HG03571 (cell line): ENCODE results near the gene SMPD2.

Experiments used
- ATAC-seq: cut with Tn5 transposase; IDR thresholded peaks from one replicate; pipeline ENCODE4 v1.9.1; 2021; ENCODE audit not compliant: unreplicated experiment

SMPD2 gene

DNA sequence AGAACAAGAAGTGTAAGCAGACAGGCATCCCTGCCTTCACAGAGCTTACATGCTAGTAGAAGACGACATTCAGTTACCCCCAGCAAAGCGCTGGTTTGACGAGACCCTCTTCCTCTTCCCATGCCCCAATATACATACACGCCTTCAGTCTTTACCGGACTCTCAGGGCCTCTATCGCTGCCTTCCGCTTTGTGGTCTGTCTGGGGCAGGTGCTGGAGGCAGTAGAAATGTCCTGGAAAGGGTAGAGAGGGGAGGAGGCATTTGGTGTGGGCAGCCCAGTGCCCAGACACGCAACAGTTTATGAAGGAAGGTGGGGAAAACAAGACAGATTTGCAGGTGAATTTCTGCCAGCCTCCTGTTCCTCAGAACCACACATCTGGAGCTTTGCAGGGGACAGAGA lies 6.0 kb downstream of the SMPD2 start:
- ATAC-seq, result no peak

DNA sequence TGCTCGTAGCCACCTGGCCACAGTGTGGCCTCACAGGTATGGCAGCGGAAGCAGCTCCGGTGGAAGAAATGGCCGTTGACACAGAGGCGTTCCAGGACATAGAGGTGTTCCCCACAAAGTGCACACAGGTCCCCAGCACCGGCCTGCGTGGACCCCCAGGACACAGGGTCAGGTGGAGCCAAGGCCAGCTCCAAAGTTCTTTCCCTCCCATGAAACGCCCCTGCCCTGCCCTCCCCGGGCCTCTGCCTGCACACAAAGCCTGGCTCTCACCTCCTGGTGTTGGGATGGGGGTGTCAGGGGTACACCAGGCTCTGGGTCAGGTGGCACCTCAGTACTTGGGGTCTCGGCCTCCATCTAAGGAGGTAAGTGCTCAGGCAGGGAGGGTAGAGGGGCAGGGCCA lies 6.6 kb downstream of the SMPD2 start:
- no peak for ATAC-seq

DNA sequence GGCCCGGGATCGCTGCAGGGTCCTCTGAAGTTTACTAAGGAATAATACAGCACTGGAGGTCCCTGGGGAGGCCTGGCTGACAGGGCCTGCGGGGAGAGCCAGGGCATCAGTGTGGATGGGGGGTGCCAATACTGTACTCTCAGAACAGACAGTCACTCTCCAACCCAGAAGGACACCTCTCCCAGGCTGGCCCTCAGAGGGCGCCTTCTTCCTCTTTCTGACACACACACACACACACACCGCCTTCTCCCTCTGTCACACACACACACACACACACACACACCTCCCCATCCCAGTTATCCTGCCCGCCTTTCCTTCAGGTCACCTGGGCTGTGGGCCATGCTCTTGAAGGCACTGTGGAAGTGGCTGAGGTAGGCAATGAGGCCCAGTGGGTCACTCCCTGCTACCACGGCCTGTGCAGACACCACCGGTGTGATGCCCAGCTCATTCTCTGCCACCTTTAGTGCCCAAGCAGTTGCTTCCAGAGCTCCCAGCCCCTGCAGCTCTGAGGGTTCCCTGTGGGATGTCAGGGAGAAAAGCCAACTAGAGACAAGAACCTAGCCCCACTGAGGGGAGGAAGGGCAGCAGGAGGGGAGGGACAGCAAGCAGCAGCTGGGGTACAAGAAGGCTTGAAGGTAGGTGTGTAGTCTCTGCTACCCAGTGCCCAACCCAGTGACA lies 7.5 kb downstream of the SMPD2 start:
- no peak for ATAC-seq

DNA sequence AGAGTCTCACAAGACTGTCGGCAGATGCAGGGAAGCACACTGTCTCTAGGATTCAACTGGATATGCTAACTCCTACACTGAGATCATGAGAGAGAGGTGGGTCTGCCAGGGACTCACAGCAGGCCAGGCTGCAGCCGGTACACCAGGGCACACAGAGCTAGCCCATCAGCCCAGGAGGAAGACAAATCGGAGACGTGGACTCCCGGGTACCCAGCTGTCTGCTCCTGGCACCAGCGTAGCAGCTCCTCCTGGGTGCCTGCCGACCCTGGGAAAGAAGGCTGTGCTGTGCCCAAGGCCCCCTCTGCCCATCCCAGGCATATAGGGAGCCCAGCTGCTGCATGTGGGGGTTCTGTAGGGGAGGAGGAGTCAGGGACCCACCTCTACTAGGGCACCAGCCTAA lies 8.1 kb downstream of the SMPD2 start:
- ATAC-seq, result no peak

DNA sequence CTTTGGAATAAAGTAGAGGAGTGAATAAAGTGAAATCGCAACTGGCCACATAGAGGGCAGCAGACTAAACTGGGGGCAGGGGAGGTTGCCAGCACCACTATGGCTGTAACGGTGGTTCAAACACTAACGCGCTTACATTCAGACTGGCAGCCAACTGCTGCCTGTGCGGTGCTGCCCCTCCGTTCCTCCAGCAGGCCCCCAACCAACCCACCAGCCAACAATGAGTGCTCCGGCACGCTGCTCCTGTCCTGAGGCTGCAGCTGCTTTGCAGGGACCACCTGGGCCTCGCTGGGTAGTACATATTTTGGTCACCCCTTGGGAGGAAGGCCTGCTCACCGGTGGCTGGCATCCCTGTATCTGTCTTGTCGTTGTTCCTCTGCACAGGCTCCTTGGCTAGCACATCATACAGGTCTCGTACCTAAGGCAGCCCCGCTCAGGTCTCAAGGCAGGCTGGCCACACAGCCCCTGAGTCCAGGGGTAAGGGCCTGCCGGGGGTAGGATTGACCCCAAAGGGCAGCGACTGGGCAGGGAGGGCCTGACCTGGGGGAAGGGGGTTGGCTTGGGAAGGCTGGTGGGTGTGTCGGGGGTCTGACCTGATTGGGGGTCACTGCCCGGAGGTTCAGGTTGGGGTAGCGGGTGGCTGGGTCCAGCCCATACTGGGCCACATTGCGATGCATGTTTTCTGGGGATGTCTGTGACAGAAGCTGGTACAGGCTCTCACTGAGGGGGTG lies 8.7 kb downstream of the SMPD2 start:
- ATAC-seq, result no peak

DNA sequence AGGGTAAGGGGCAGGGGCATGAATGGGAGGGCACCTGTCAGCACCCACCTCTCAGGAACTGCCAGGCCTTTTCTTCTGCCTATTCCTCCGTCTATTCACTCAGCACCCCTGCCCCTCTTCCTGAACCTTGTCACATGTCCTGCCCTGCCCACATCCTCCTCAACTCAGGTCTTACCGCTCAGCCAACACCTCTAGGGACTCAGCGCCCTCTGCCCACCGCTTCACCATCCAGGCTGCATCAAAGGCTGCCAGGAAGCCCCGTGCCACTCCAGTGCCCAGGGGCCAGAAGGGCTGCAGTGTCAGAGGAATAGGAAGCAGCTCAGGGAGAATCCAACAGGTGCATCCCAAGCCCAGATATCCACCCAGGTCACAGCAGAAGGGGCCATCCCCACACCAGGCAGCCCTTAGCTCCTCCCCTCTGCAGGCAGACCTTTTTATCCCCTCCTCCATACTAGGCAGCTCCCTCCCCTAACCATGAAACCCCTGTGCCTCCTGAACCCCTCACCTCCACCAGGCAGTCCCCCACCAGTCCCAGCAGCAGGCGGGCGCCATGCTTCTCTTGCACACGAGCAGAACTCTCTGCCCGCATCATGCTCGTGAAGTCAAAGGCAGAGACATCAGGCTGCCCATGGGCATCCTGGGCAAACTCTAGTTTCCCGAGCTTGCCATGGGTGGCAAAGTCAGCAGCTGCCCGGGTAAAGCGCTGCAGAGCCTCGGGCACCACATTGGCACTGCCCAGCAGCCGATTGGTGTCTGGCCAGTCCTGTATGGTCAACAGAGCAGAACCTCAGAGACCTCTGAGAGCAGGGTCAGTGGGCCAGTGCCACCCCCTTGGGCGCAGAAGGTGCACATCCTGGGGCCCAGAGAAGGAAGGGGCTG lies 9.5 kb downstream of the SMPD2 start:
- ATAC-seq, result no peak

DNA sequence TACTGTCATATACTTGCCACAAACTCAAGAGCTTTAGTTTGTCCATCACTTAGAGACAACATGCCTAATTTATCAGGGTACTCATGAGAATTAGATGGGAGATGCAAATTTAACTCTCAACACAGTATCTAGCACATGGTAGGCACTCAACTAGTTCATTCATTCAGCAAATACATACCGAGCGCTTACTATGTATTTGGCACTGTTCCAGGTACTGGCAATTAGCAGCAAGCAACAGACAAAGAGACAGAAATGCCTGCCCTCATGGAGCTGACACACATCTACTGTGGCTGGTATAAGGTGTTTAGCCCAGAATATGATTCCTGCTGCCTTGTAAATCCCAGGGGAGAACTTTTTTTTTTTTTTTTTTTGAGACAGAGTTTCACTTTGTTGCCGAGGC lies 10.3 kb downstream of the SMPD2 start:
- ATAC-seq, result no peak

DNA sequence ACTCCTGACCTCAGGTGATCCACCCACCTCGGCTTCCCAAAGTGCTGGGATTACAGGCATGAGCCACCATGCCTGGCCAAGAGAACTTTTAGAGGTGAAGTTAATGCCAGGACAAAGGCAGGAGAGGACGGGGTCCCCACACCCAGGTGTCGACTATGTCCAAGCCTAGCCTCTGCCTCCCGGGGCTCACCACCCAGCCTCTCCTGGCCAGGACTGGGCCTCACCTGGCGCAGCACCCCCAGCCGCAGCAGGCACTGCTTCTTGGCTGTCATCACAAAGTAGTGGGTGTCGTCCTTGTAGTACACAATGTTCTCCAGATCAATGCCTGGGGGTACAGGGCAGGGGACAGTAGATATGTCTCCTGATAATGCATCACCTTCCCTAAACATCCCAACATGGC lies 10.9 kb downstream of the SMPD2 start:
- ATAC-seq, result no peak

DNA sequence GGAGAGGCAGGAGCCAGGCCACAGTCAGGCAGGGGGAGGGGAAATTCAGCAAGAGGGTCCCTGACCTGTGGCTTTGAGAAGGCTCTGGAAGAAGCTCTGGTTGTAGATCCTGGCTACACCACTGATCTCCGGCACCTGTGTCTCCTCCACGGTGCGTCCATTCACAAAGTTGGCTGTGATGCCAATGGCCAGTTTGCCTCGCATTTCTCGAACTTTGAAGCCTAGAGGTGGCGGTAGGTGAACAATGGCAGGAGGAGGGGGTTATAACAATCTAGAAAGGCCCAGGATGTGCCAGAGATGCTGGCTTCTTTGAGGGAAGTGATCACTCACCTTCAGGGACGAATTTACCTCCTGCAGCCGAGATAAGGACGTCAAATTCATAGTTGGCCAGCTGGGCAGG lies 11.7 kb downstream of the SMPD2 start:
- ATAC-seq, result no peak

DNA sequence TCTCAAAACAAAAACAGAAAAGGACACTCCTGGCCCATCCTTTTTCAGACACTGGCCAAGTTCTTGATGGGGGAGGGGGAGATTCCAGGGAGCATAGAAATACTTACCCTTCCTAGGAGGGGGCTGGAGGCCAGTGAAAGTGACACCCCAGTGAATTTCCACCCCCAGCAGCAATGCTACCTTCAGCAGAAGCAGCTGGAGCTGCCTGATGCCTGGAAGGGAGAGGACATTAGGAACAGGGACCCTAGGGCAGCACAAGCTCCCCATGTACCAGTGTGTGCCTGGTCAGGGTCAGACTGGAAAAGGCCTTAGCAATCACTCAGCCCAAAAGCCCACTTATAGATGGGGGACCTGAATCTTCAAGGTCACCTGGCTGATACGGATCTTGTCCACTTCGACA lies 12.6 kb downstream of the SMPD2 start:
- no peak for ATAC-seq

DNA sequence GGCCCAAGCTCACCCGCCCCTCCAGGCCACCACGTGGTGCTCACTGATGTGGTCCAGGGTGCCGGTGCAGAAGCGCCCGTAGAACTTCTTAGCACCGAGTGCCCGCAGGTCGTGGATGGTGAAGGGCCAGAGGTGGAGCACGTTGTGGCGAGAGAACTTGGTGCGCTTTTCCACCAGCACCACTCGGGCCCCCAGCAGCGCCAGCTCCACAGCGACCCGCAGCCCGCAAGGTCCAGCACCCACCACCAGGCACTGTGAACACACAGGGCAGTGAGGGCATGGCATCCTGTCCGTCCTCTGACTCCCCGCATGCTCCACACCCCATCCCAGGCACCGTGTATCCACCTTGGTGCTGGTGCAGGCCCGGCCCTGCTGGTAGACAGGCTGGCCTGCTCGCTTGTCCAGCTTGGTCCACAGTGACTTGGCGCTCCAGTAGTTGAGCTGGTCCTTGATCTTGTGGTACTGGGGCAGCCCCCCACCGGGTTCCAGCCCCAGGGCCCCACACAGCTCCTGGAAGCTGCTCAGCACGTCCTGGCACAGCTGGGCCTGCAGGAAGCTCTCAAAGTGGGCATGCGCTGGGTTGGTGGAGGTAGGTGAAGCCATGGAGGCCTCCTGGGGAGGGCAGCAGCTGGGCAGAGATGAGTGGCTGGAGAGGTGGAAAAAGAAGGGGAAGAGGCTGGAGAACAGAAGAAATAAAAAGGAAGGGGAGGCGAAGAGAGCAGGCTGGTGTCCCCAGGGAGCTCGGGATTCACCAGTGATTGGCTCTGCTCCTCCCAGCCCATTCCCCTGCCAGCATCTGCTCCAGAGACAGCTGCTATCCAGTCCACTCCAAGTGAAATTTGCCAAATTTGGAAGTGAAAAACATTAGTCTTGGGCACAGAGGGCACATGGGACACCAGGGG lies 13.3 kb downstream of the SMPD2 start:
- no peak for ATAC-seq

DNA sequence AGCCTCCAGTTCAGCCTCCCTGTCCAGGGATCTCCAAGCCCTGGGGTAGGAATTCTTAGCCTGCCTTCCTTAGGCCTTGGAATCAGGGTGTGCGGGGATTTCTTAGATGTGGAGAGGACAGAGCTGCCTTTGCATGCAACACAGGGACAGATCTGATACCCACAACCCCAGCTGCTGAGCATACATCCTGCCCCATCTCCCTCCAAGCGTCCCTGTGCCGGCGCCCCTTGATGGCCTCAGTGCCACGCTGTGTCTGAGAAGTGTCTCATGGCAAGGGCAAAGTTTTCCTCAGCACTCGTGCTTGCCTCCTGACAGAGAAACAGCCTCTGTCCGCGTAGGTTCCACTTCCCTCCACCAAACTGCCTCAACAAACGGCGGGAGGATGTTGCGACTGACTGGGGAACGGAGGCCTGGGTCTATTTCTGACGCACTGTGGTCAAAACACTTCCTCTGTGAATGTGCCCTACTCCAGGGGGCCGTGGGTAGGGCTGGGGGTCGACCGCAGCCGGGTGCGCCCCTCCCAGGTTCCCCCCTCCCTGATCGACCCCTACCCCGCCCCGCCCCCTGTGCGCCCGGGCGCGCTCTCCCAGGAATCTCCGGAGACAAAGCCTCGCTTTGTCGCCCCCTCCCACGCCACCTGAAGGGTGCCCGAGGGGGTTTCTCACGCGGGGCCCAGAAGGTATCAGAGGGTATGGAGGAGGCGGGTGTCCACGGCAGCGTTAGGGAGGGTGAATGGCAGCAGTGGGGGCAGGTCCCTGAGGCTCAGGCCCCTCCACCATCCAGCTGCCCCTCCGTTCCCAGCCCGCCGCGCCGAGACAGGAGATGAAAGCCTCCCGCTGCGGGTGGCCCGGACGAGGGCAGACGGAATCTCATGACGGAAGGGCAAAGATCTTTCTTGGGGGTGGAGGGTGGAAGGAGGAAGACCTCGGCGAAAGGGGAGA lies 14.2 kb downstream of the SMPD2 start:
- ATAC-seq, result peak; percentile 21

DNA sequence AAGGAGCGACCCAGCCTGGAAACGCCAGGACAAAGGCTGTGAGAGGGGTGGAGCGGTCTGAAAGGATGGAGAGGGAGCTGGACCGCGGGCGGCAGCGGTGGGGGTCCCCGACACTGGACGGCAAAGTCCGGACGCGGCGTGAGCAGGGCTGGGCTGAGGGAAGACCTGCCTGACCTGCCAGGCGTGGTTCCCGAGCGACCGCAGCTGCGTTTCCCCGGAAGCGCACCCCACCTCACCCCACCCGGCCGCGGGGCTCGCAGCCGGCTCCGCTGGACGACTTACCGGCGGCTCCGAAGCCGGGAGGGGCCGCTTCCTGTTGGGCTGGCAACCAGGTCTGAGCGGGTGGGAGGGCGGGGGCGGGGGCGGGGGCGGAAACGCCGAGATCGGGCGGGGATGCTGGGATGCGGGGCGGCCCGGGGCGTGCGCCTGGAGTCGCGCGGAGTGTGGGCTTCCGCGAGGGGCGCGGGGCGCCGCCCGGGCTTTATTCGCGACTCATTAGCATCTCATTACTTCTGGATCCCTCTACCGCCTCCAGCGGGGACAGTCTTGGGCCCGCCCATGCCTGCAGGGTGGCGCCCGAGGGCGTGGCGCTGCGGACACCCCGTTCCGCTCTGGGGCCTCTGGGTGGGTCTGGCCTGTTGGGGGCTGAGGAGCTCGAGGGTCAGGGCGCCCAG lies 15.1 kb downstream of the SMPD2 start, which contains the start of gene MICAL1:
Gene MICAL1 (minus strand): TSS at position 336 of the 674 bp plus-strand sequence. CDS start 1,576 bp downstream, outside the sequence.
- ATAC-seq, result peak; percentile 54

DNA sequence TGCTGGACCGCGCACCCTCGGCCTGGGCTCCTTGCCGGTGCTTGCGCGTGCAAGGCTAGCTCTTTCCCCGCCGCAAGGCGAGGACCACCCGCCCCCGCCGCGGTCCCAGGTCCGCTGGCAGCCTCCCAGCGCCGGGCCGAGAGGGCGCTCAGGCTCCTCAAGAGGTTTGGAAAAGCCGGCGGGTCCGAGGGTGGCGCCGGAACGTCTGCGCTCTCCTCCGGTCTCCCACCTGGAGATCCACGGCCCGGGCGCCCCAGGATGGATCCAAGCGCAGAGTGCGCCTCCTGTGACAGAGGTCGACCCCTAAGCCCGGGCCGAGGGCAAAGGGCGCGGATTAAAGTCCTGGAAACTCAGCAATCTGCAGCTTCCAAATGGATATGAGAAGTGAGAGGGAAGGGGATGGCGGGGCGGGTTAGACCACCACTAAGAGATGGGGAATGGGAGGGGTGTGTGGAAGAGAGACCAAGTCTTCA lies 15.6 kb downstream of the SMPD2 start:
- no peak for ATAC-seq

DNA sequence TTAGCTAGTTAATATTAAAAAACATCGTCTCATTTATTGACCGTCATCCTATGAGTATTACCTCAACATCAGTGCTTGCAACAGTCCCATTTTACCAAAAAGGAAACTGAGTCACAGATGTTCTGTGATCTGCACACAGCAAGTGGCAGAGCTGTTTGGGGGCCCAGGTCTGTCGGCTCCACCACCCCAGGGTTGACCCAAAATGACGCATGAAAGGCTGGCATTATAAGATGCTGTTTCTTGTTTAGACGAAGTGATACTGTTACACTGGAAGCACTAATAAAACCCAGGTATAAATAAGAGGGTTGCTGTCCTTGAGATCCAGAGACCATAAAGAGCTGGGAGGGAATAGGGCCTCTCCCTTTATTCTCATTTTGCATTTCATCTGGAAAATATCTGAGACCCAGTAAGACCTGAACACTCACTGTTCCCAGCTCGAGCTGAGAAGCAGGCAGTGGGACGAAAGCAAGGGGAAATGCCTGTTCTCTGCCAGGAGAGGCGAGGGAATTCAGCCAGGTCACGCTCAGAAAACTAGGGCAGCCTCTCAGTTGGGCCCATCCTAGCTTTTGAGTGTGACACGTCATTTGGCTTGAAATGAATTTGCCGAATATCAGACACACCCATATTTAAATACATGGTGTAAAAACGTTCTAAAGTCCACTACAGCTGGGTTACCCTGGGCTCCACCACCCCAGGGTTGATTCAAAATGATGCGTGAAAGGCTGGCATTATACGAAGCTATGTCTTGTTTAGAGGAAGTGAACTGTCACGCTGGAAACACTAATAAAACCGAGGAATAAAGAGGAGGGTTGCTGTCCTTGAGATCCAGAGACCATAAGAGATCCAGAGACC lies 16.4 kb downstream of the SMPD2 start:
- ATAC-seq, result no peak

DNA sequence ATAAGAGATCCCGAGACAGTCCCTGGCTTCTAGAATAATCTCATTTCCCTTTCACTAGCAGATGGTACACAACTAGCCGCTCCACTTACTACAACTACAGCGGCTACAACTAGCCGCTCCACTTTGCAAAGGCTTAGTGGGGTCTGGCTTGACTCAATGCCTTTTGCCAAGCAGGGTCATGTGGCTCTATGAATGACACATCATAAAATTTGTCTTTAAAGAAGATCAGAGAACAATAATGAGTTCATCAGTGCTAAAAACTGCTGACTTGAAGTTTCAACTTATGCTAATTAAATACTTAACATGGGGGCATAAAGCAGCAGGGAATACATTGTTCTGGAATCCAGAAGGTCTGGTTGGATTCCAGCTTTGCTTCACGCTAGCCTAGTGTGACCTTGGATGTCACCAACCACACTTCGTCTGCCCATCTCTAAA lies 17.1 kb downstream of the SMPD2 start:
- no peak for ATAC-seq

DNA sequence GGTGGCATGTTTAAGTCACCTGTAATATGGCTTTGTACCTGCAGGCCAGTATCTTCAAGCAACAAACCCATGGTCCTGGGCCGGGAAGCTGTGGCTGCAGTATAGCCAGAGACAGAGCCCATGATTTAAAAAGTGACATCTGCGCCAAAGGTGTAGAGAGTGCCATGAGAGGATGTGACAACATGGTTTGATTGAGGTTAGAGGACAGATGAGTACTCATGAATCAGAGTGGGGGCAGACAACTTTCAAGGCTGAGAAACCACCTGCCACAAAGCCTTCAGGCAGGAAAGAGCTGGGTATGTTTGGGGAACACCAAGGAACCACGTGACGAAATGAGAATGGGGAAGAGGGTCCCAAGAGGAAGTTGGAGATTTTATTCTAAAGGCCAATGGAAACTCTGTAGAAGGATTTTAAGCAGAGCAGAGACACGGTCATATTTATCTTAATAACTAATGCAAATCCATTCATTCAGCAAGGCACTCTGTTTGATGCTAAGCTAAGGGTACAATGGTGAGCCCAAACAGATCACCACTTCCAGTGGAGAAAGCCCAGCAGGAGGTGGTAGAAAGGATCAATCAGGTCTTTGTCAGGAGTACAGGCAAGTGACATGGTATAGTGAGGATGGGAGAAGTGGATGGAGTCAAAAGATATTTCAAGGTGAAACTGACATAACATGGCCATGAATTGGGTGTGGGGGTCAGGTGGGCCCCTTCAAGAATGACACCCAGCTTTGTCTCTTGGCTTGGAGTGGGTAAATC lies 18.4 kb downstream of the SMPD2 start:
- no peak for ATAC-seq
